Measurements from ENCODE around the gene TMEM190. TPM values are rescaled to one million over a fixed set of nuclear protein-coding genes. Genes with fewer than 3 reads are reported as not detected.

The TMEM190 gene
- total RNA-seq, 1 donor from 2014 or later: 16.2 TPM

GRCh38 chr19:55358943-55359908 is 17.4 kb upstream of the TMEM190 start:
- H3K4me3 ChIP-seq: no peak overlapping the region
- no peak for DNase-seq
- ATAC-seq: no peak
- H3K4me1 ChIP-seq: no peaks in the 10 kb centered on the region
- H3K9me3 ChIP-seq: no peaks in the 10 kb centered on the region
- no peak overlapping the region for H3K27ac ChIP-seq
- no peaks in the 10 kb centered on the region for H3K36me3 ChIP-seq
- no peak for TF ChIP-seq CTCF (IDR thresholded peaks at IDR 0.05)
- H3K27me3 ChIP-seq (ENCODE audit: low read depth): peaks cover 20% of the 10 kb centered on the region
- intact Hi-C loops (cut with DNase I): no loop called here

- Histone ChIP-seq H3K4me1 (no peaks in the 10 kb centered on the region), H3K27ac (no peak overlapping the region), H3K36me3 (no peaks in the 10 kb centered on the region), H3K9me3 (no peaks in the 10 kb centered on the region), H3K27me3 (ENCODE audit: low read depth) (peaks cover 4% of the 10 kb centered on the region), H3K4me3 (no peak overlapping the region)
- no peak for TF ChIP-seq CTCF (IDR thresholded peaks at IDR 0.05)
- intact Hi-C loops (cut with DNase I): no loop called here
- ATAC-seq (no peak), DNase-seq (no peak)
Measured at GRCh38 chr19:55360902-55361301, 15.7 kb upstream of the TMEM190 start.

GRCh38 chr19:55362174-55362989 is 14.2 kb upstream of the TMEM190 start:
- ATAC-seq (no peak), DNase-seq (no peak)
- Histone ChIP-seq H3K27ac (no peak overlapping the region), H3K27me3 (ENCODE audit: low read depth) (peaks cover 9% of the 10 kb centered on the region), H3K9me3 (no peaks in the 10 kb centered on the region), H3K4me3 (no peak overlapping the region), H3K36me3 (no peaks in the 10 kb centered on the region), H3K4me1 (no peaks in the 10 kb centered on the region)
- no peak for TF ChIP-seq CTCF (IDR thresholded peaks at IDR 0.05)
- intact Hi-C loops (cut with DNase I): no loop called here

- no peak for DNase-seq
Measured at GRCh38 chr19:55362990-55363716, 13.5 kb upstream of the TMEM190 start, which contains the start of gene GARIN5B. GARIN5B (minus strand) TSS chr19:55363260; CDS start chr19:55363066, 194 bp downstream.

More at GRCh38 chr19:55362990-55363716, 13.5 kb upstream of the TMEM190 start, which contains the start of gene GARIN5B:
- intact Hi-C loops (cut with DNase I): no loop called here
- Histone ChIP-seq H3K27ac (no peak within 1 kb of the TSS), H3K27me3 (ENCODE audit: low read depth) (peaks cover 10% of the 10 kb centered on the region), H3K4me1 (no peaks in the 10 kb centered on the region), H3K36me3 (no peaks in the 10 kb centered on the region), H3K4me3 (no peak within 1 kb of the TSS), H3K9me3 (no peaks in the 10 kb centered on the region)
- ATAC-seq: no peak
- no peak for TF ChIP-seq CTCF (IDR thresholded peaks at IDR 0.05)

All from lower lobe of right lung (tissue), 2 donors.